MM.1S (cell line): ENCODE data around the gene KRTAP10-2.

ENCODE experiments used
- CTCF ChIP-seq: fragments of 300-600 bp; sonication (generic); IDR thresholded peaks from 2 replicates; pipeline ENCODE4 v1.5.1; 2016; ENCODE audit warnings: antibody characterized with exemption, low read length, mixed read lengths
- EZH2 ChIP-seq: fragments of 300-600 bp; sonication (generic); optimal IDR thresholded peaks from 2 replicates; pipeline ENCODE3; 2017; ENCODE audit warnings: low read depth, mild to moderate bottlenecking, antibody characterized with exemption, low read length, mixed read lengths

- TF ChIP-seq CTCF: no peak
- no peak for TF ChIP-seq EZH2
Observed at GRCh38 chr21:44516342-44516741, 35.0 kb downstream of the KRTAP10-2 start.
